Mucosa of rectum (tissue), 2 donors: ENCODE measurements around the gene MBLAC1.

Source experiments
- H3K27ac ChIP-seq, 2 donors: one replicate each; pipeline ENCODE4 v1.7.0; 2013; ENCODE audit warnings: inconsistent platforms in 2 of 2, low read depth in 2 of 2, low read length in 2 of 2
- H3K27me3 ChIP-seq, 2 donors: one replicate each; pipeline ENCODE4 v1.7.0; 2013; ENCODE audit warnings: low read length in 2 of 2; ENCODE audit not compliant: control insufficient read depth in 2 of 2, insufficient read depth in 2 of 2
- H3K36me3 ChIP-seq, 2 donors: one replicate each; pipeline ENCODE4 v1.7.0; 2013; ENCODE audit warnings: low read length in 2 of 2; ENCODE audit not compliant: control insufficient read depth in 2 of 2, insufficient read depth in 2 of 2
- H3K4me1 ChIP-seq, 2 donors: one replicate each; pipeline ENCODE4 v1.7.0; 2013; ENCODE audit warnings: low read length in 2 of 2, mild to moderate bottlenecking in 1 of 2; ENCODE audit not compliant: control insufficient read depth in 2 of 2, insufficient read depth in 2 of 2
- H3K4me3 ChIP-seq, 2 donors: one replicate each; pipeline ENCODE4 v1.7.0; 2013; ENCODE audit warnings: low read length in 2 of 2
- H3K9ac ChIP-seq, 2 donors: one replicate each; pipeline ENCODE4 v1.7.0; 2013; ENCODE audit warnings: low read length in 2 of 2, low read depth in 1 of 2, mild to moderate bottlenecking in 1 of 2
- H3K9me3 ChIP-seq, 2 donors: one replicate each; pipeline ENCODE4 v1.7.0; 2013; ENCODE audit warnings: low read length in 2 of 2; ENCODE audit not compliant: control insufficient read depth in 2 of 2
- donor health status: healthy.
- donor health status: Normal muscosa, but diverticular disease.

The MBLAC1 gene

DNA sequence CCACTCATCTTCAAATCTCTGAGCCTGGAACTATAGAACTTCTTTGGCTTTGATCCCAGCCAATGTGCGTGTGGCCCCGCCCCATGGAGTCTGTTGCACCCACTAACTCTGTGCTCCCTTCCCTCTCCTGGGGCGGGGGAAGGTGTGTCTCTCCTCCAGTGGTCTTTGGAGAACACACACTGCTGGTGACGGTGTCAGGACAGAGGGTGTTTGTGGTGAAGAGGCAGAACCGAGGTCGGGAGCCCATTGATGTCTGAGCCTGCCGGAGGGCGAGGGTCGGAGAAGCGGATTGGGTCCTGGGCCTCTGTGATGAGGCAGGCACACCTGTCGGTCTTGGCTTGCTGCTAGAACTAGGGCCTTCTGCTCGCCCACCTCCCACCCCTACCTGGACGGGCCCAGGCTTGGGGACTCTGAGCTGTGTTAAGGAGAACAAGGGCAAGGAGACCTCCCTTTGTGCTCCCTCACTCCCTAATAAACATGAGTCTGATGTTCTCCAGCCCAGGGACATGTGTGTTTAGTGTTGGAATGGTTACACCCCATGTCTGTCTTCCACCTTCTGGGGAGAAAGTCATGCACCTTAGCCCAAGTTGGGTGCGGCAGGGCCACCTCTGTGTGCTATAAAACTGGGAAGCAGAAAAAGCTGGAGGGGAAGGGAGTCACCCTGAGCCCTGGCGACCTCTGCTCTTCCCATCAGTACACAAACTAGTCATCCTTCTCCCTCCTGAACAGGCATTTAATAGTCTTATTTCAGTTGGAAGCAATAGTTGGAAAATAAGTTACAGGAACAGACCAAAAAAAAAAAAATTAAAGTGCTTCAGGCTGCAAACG is 27.2 kb downstream of the MBLAC1 start:
- Histone ChIP-seq H3K27ac (peak overlapping the region; percentile 96 to 97), H3K9ac (peak overlapping the region; percentile 52 to 70), H3K27me3 (no peaks in the 10 kb centered on the region), H3K36me3 (peaks cover 20% of the 10 kb centered on the region in 2 donors), H3K9me3 (no peaks in the 10 kb centered on the region), H3K4me3 (peak overlapping the region; percentile 48 to 54), H3K4me1 (peaks cover 63 to 70% of the 10 kb centered on the region in 2 donors)

DNA sequence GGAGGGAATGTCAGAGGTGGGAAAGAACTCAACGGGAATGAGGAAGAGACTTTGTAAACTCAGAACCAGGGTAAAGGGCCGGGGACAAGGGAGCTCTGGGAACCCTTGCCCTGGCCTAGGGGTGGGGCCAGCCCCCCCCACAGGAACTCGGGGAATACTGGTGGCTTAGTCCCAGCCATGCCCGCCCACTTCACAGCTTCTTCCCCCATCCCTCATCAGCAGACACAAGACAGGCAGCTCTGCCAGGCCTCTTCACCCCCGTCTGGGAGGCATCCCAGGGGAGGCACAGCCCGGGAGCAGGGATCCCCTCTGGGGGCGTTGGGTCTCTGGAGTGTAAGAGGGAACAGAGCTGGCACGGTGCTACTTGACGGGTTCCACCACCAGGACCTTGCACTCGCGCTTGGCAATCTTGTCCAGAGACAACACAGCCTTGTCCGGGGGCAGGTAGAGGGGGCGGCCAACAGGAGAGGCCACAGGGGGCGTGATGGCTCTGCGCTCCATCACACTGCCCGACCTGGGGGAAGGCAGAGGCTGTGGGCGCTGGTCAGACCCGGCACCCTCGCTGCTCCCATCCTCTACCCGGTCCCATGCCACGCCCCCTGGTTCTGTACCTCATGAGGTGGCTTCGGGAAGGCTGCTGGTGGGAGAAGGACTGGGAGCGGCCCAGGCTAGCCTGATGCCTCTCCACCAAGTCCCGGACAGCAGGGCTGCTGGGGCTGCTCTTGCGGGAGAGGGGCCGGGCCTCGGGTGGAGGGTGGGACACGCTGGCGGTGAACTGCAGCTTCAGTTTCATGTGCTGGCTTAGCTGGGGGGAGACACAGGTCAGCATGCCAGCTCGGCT is 28.1 kb downstream of the MBLAC1 start:
- Histone ChIP-seq H3K4me3 (peak overlapping the region in 1 of 2 donors; percentile 35), H3K4me1 (peaks cover 66 to 68% of the 10 kb centered on the region in 2 donors), H3K36me3 (peaks cover 20% of the 10 kb centered on the region in 2 donors), H3K27ac (peak overlapping the region; percentile 96 to 97), H3K27me3 (no peaks in the 10 kb centered on the region), H3K9me3 (no peaks in the 10 kb centered on the region), H3K9ac (peak overlapping the region in 1 of 2 donors; percentile 70)

DNA sequence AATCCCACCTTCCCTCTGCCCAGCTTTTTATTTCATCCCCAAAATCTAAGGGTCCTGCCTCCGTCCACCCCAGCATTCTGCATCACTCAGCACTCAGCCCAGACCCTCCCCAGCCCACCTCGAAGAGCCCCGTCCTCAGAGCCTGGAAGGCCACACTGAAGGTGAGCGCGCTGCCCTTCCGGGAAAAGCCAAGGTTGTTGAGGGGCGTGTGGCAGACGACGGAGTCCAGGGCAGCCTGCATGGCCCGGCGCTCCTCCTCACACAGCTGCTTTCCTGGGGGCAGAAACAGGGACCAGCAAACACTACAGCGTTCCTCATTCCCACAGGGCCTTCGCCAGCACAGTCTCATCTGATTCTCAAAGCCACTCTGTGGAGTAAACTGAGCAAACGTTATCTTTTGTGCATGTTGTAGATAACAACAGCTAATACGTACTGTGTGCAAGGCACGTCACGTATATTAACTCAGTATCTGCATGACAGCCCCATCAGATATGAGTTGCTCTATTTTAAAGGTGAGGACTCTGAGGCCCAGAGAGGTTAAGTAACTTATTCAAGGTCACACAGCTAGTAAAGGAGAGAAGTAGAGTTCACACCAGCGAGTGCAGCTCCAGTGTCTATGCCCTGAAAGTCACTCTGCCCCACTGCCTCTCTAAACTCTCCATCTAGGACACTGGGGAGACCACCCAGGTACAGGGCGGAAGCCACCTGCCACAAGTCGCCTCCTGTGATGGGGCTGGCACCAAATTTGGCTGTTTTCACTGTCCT is 29.0 kb downstream of the MBLAC1 start:
- H3K4me3 ChIP-seq: peak overlapping the region; percentile 1 to 35
- H3K27me3 ChIP-seq: no peaks in the 10 kb centered on the region
- H3K9me3 ChIP-seq: no peaks in the 10 kb centered on the region
- peak overlapping the region; percentile 96 to 97 for H3K27ac ChIP-seq
- H3K9ac ChIP-seq: peak overlapping the region in 1 of 2 donors; percentile 57
- H3K4me1 ChIP-seq: peaks cover 61 to 68% of the 10 kb centered on the region in 2 donors
- peaks cover 20% of the 10 kb centered on the region in 2 donors for H3K36me3 ChIP-seq

DNA sequence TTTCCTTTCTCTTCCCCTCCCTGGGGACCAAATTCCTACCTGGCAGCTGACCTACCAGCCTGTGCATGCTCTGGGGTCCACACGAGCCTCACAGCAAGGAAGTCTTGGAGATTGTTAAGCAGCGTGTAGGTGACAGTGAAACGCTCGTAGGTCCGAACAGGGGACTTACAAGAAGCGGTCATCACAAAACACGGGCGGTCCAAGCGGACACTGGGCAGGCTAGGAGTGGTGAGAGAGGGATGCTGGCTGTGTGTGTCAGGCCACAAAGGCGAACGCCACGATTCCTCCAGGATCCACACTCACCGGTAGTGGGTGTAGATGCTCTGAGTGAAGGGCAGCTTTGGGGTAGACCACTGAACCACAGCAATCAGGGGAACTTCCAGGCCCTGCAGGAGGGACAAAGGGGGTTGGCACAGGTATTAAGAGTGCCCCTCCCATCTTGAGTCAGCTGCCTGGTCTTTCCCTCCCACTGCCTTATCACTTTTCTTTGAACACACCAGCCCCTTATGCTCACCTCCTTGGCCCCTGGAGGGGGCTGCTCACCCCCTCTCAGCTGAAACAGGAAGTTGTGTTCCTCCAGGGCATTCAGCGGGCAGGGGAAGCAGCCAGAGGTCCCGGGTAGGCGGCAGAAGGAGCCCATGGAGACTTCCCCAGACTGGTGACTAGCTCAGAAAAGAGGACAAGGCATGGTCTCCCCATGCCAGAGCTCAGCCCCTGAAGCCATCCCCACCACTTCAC is 29.7 kb downstream of the MBLAC1 start:
- peak overlapping the region in 1 of 2 donors; percentile 86 for H3K9ac ChIP-seq
- H3K27ac ChIP-seq: peak overlapping the region; percentile 76 to 97
- H3K4me1 ChIP-seq: peaks cover 61 to 67% of the 10 kb centered on the region in 2 donors
- H3K4me3 ChIP-seq: peak overlapping the region; percentile 20 to 88
- peaks cover 20% of the 10 kb centered on the region in 2 donors for H3K36me3 ChIP-seq
- H3K9me3 ChIP-seq: no peaks in the 10 kb centered on the region
- no peaks in the 10 kb centered on the region for H3K27me3 ChIP-seq

DNA sequence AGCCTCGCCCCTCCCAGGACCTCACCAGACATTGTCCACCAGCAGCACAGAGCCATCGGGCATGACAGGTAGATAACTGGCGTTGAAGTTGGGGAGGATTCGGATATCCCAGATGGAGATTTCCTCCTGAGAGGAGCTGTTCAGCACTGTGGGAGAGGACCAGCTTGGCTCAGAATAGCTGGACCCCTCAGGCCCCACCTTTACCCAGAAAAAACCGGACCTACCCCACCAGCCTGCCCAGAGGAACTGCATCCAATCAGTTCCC is 30.2 kb downstream of the MBLAC1 start:
- Histone ChIP-seq H3K27ac (peak overlapping the region; percentile 76 to 84), H3K36me3 (peaks cover 20% of the 10 kb centered on the region in 2 donors), H3K4me1 (peaks cover 58 to 62% of the 10 kb centered on the region in 2 donors), H3K9ac (peak overlapping the region in 1 of 2 donors; percentile 86), H3K27me3 (no peaks in the 10 kb centered on the region), H3K9me3 (no peaks in the 10 kb centered on the region), H3K4me3 (peak overlapping the region; percentile 83 to 88)

DNA sequence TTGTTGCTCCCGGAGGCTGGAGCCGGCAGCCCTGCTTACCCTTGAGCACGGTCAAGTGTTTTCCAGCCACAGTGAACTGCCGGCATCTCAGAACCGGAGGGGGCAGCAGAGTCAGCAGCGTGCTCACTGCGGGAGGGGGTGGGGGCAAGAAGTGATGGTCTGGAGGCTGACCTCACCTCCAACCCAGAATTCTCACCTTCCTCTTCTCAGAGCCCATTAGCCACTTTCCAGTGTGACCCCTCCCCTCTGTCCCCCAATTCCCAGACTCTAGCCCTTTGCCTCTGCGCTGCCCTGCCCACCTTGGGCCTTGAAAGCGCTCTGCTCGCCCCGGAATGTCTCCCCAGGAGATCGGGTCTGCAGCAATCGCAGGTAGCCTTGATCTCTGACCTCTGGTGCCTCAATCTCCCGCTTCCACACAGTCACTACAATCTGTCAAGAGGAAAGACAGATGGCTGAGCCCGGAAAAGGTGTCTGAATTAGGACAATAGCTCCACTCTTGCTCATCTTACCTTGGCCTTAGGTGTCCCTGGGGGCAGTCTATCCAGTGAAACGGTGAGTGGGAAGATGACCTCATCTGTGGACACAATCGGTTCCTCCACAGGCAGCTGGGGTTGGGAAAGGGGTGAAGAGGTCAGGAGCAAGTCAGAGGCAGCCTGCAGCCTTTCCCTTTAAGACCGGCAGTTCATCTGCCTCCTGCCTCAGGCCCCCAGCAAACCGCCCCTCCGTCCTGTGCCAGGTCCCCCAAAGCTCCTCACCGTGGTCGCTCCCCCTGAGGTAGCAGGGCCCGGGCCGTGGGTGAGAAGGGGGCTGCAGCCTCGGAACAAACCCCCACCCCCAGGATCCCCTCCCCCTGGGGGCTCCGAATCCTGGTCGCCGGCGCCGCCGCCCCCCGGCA is 30.8 kb downstream of the MBLAC1 start:
- Histone ChIP-seq H3K4me3 (peak overlapping the region; percentile 83 to 88), H3K9ac (peak overlapping the region; percentile 77 to 86), H3K4me1 (peaks cover 54 to 58% of the 10 kb centered on the region in 2 donors), H3K36me3 (peaks cover 17 to 20% of the 10 kb centered on the region in 2 donors), H3K27me3 (no peaks in the 10 kb centered on the region), H3K27ac (peak overlapping the region; percentile 76 to 84), H3K9me3 (no peaks in the 10 kb centered on the region)

DNA sequence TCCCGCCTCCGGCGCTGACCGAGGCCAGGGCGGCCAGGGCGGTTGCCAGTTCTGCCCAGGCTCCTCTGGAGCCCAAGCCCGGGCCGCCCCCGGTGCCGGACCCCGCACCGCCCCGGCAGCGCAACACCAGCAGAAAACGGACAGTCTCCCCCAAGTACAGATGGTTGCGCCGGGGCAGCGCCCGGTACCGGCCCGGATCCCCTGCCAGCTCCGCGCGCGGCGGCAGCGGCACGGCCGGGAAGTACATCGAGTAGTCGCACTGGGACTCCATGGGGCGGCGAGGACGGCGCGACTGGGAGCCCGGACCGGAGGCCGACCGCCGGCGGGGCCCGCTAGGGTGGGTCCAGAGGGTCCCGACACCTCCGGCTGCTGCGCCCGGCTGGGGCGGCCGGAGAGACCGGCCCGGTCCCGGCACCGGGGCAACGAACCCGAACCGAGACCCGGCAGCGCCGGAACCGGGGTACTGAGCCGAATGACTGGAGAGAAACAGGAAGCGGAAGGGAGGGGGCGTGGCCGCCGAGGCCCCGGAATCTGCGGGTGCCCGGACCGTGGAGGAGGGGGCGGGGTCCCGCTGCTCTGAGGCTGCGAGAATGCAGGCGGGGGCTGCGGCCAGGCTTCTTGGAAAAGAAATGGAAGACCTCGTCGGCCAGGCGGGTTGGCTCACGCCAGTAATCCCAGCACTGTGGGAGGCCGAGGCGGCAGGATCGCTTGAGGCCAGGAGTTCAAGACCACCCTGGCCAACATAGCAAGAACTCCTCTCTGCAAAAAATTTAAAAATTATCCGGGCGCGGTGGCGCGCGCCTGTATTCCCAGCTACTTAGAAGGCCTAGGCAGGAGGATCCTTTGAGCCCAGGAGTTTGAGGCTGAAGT is 31.7 kb downstream of the MBLAC1 start, which contains the start of gene TRAPPC14:
Gene TRAPPC14, minus strand, starts transcription at position 495 of the 870 bp plus-strand sequence. Its CDS starts 224 bp downstream, at position 271.
- Histone ChIP-seq H3K9ac (peak within 1 kb of the TSS; percentile 77 to 86), H3K36me3 (peaks cover 15 to 19% of the 10 kb centered on the region in 2 donors), H3K4me3 (peak within 1 kb of the TSS; percentile 83 to 88), H3K27ac (peak within 1 kb of the TSS; percentile 76 to 84), H3K9me3 (no peaks in the 10 kb centered on the region), H3K4me1 (peaks cover 55 to 56% of the 10 kb centered on the region in 2 donors), H3K27me3 (no peaks in the 10 kb centered on the region)

DNA sequence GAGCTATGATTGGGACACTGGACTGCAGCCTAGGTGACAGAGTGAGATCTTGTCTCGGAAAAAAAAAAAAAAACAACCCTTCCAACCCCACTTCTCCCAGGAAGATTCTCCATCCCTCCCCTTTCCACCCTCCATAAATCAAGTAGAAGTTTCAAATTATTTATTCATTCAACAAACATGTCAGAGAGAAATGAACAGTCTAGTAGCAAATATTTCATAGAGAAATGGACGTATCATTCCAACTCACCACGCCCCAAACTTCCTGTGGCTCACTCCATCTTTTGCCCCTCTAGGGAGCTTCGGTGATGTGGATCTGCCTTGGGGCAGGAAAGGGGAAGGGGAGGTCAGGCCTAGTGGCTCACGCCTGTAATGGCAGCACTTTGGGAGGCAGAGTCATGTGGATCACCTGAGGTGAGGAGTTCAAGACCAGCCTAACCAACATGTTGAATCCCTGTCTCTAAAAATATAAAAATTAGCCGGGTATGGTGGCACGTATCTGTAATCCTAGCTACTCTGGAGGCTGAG is 32.4 kb downstream of the MBLAC1 start:
- Histone ChIP-seq H3K4me3 (peak overlapping the region; percentile 83 to 88), H3K36me3 (peaks cover 15 to 19% of the 10 kb centered on the region in 2 donors), H3K9ac (peak overlapping the region; percentile 63 to 86), H3K27ac (peak overlapping the region in 1 of 2 donors; percentile 76), H3K27me3 (no peaks in the 10 kb centered on the region), H3K4me1 (peaks cover 48 to 52% of the 10 kb centered on the region in 2 donors), H3K9me3 (no peaks in the 10 kb centered on the region)
